GM19452 (cell line): ENCODE results near the gene ELMOD2.
"Not testable (repeated sequence)": the region's sequence is repeated elsewhere in the genome, so short reads cannot be mapped to it uniquely, and the experiment has no call there.

Source experiments
- ATAC-seq: cut with Tn5 transposase; IDR thresholded peaks from one replicate; pipeline ENCODE4 v1.9.1; 2021; ENCODE audit not compliant: unreplicated experiment

Gene ELMOD2, protein sequence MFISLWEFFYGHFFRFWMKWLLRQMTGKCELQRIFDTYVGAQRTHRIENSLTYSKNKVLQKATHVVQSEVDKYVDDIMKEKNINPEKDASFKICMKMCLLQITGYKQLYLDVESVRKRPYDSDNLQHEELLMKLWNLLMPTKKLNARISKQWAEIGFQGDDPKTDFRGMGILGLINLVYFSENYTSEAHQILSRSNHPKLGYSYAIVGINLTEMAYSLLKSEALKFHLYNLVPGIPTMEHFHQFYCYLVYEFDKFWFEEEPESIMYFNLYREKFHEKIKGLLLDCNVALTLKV

DNA sequence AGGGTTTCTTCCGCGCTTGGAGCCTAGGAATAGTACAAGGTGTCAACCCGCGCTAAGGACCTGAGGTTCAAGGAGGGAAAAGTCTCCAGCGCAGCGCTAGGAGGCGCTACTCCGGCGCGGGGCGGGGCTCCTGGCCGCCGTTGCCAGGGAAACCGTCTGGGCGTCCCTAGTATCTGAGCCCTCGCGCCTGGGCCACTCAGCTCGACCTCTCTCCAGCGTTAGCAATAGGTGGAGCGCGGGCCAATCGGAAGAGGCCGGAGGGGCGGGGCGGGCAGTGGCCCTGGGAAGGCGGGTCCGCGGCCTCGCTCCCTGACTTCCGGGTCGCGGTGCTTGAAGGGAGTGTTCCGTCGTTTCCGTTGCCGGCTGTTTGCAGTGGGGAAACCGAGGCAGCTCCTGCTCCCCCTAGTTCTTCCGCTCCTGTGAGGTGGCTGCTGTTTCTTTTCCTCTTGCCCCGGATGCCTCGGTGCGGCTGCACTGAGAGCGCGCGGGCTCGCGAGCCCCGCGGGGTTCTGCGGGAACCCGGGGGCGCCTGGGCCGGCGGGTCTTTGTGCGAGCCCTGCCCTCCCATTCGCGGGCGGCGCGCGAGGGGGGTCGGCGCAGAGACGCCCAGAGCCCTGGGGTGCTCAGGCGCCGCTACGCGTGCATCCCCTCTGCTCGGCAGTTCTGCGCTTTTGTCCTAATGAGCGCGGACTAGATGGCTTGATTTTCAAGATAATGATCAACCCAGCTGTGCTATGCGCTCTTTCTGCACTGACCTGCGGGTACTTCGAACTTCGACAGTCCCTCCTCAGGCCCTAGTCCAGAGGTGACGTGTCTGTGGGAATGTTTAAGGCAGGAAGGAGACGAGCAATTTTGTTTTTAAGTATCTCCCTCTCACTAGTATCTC is at the start of gene ELMOD2:
ELMOD2 (plus strand) TSS at position 312 of the 886 bp plus-strand sequence. CDS start 1,261 bp downstream, outside the sequence.
- peak; percentile 100 for ATAC-seq

DNA sequence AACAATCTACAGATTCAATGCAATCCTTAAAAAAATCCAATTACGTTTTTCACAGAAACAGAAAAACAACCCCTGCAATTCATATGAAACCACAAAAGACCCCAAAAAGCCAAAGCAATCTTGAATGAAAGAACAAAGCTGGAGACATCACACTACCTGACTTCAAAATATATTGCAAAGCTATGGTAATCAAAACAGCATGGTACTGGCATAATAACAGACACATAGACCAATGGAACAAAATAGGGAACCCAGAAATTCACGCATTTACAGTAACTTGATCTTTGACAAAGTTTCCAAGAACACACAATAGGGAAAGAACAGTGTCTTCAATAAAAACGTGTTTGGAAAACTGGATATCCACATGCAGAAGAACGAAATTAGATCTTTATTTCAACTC is 40.5 kb upstream of the ELMOD2 start:
- ATAC-seq = no peak

DNA sequence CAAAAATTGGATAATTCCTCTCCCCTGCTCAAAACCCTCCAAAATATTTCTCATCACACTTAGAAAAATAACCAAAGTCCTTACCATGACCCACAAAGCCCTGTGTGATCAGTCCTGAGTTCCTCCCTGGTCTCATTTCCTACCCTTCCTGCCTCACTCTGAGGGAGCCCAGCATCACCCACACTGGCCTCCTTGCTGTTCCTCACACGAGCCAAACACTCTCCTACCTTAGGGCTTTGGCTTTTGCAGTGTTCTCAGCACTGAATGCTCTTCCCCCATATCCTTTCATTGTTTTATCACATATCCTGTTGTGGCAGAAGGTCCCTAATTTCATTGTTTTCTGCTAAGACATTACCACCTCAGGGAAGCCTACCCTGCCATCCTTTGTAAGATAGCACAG is 38.0 kb upstream of the ELMOD2 start:
- no peak for ATAC-seq

DNA sequence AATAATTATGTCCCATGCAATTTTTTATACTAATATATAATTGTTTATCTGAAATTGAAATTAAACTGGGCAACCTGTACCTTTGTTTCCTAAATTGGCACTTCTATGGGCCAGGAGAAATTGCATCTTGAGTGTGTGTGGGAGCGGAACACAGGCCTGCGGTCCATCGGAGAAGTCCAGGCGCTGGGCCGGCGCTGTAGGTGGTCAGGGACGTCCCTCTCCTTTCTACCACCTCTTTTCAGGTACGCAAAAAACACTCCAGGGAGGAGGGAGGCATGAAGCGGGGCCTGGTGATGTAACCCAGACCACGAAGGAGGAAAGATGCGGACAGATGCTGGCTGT is 26.6 kb upstream of the ELMOD2 start:
- no peak for ATAC-seq

DNA sequence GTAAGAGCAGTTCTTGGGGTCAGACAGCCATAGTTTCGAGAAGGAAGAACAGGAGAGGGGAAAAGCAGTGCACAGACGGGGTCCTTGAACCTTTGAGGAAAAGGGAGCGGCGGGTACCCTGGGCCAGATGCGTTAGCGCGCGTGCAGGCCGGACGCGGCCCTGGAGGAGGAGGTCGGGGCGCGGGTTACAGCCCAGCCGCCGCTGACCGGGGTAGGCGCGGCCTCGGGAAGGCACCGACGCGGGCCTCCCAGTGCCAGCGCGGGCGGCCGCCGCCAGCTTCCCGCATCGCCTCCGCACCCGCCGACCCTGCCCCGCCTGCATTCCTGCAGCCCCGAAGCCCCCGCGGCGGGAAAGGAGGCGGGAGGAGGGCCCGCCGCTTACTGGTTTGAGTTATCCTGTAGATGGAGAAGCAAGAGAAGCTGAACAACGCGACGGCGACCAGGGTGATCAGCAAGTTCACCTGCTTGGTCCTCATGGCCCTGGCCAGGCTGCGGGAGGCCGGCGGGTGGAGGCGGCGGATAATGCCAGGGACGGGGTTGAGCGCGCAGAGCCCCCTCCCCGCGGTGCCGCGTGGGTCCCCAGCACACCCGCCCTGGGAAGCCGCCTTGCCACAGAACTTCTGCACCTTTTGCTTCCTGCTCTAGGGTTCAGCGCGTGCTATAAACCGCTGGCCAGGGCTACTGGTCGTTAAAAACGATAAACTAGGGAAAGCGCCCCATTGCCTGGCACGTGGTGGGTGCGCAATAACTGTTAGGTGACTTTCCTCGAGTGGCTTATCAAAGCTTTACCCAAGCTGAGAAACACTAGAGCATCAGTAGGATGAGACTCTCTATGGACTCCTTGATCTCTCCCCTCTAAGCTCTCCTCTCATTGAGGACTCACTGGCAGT is 26.0 kb upstream of the ELMOD2 start, which contains the start of gene MGAT4D:
MGAT4D (minus strand) TSS at position 547 of the 890 bp plus-strand sequence; CDS start at position 476, 71 bp downstream.
- no peak for ATAC-seq

DNA sequence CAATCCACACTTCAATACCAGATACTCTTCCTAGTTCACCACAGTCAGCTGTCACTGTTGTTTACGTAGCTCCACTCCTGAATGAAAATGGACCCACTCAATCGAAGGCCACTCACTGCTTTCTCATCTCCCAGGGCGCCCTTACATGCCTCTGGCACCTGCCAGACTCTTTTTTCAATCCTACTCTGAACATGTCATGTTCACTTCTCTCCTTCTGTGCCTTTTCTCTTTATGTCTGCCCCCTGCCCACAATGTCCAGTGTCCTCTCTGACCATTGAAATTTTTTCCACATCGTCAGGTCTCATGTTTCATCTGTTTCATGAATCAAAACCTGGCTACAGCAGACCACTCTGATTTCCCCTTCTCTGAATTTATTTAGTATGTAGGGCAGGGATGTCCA is 24.6 kb upstream of the ELMOD2 start:
- no peak for ATAC-seq

DNA sequence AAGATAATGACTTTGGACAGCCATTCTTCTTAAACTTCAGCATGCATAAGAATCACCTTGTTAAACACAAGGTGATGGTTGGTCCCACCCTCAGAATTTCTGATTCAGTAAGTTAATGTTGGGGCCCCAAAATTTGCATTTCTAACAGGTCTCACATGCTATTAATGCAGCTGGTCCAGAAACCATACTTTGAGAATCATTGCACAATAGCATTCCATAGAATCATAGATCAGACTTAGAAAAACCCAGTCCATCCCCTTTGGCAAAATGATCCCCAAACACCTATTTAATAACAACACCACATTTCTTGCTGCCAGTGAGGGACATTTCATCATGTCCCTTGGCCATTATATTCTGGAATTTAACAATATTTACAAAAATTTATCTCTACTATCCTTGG is 19.7 kb upstream of the ELMOD2 start:
- no peak for ATAC-seq

DNA sequence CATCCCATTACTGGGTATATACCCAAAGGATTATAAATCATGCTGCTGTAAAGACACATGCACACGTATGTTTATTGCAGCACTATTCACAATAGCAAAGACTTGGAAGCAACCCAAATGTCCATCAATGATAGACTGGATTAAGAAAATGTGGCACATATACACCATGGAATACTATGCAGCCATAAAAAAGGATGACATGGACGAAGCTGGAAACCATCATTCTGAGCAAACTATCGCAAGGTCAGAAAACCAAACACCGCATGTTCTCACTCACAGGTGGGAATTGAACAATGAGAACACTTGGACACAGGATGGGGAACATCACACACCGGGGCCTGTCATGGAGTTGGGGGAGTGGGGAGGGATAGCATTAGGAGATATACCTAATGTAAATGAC is 10.2 kb upstream of the ELMOD2 start:
- ATAC-seq = not testable (repeated sequence)

DNA sequence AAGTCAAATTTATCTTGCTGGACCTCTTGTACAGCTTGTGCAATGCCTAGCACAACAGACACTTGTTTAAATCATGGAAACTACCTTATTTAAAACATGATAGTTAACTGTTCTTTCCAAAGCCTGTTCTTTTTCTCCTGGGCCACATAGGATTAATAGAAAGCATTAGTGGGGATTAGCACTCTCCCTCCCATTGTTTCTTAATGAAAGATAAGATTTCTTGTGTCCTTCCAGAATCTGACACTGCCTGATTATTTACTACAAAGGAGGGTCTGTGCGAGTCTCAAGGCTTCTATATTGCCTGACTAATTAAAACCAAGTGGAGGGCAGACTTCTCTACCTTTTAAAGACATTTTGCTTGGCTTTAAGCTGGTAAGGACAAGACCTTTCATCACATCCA is 8.5 kb upstream of the ELMOD2 start:
- no peak for ATAC-seq

DNA sequence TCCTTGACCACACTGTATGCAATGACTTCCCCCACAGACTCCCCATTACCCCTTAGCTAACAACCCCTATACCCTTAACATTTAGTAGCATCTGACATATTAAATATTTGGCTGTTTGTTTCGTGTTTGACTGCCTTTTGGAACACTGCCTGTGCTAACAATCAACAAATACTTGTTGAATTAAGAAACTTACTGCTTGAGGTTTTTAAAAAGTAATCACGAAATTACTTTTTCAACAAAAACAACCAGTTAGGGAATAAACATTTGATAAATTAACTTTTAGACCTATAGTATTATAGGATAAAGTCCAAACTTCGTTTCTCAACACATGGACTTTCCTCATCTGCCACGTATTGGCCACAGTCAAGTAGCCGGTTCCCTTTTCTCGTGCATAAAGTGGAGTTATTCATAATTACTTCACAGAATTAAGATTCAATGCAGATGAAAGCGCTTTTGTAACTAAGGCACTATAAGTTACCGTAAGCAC is 555 bp upstream of the ELMOD2 start:
- ATAC-seq = peak; percentile 20

DNA sequence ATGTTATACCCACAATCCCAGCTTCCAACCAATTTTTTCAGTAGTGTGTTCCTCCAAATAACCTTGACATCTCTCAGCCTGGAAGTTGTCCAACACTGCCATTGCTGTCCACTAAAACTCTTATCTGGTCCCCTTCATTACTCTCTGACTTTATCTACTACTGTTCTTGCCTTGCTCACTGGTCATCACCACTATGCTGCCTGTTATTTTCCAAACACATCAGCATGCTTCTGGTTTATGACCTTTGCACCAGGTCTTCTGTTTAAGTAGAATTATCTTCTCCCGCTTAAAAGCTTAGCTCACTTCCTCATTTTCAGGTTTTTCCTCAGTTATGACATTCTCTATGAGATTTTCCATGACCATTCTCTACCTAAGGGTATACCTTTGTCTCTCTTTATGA is 5.5 kb downstream of the ELMOD2 start:
- ATAC-seq = no peak

DNA sequence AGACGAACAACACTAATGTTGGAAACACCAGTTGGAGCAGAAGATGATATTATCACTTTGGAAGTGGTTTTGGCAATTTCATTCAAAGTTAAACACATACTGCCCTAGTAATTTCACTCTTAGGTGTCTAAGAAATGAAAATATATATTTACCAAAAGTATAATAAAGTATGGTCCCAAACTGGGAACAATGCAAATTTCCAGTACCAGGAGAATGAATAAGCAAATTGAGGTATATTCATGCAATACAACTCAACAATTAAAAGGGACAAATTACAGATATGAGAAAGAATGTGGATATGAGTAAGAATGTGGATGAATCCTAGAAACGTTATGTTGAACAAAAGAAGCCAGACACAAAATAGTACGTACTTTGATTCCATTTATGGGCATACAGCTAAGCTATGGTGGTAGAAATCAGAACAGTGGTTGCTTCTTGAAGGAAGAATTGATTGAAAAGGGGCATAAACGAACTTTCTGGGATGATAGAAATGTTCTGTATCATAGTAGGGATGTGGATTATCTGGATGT is 10.0 kb downstream of the ELMOD2 start:
- ATAC-seq = no peak

DNA sequence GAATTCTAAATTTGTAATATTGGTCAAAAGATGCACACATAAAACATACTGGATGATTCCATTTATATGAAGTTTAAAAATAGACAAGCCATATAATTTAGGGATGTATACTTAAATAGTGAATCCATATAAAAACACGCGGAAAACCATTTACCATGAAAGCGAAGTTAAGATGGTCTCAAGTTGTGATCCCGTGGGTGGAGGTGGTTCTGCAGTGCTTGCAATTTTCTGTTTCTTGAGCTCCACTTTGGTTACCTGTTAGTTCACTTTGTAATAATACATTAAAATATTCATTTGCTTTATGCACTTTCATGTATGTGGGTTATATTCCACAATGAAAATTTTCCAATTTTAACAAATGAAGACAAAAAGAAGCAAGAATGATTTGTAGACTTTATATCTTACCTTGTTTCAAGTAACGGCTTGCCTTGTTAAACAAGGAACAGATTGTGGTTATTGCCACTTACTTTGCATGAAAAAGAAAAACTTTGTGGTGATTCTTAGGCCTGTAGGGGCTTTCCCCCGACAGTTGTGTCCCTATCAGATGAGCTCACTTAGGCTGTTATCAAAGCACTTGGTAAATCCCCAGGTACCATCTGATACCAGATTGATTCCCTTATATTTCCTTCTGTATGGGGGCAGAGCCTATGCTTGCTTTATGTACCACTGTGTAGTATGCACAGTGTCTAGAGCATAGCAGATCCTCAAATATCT is 32.6 kb downstream of the ELMOD2 start:
- ATAC-seq = peak; percentile 100

DNA sequence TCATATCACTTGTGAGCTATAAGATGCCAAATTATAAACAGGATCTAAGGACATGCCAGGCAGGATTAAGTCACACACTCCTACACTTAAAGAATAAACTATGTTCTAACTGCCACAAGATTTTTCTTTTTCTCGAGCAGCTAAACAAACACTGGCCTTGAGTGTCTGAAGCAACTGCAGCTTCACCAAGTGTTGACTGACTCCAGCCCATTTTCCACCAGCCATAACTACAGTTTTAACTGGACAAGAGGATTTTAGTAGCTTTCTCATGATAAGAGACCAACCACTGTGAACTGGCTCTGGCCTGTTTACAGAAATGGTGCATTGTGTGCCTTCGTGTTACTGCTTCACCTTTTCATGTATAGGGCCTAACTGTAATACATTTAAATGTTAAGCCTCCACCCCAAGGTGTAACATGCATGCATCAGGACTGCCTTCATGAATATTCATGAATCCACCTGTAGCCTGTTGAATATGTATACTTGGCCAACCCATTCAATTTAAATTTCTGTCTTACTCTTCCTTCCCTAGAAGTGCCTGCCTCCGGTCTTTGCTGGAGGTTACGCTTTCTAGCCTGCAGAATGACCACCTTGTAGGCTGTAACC is 34.0 kb downstream of the ELMOD2 start:
- ATAC-seq = no peak

DNA sequence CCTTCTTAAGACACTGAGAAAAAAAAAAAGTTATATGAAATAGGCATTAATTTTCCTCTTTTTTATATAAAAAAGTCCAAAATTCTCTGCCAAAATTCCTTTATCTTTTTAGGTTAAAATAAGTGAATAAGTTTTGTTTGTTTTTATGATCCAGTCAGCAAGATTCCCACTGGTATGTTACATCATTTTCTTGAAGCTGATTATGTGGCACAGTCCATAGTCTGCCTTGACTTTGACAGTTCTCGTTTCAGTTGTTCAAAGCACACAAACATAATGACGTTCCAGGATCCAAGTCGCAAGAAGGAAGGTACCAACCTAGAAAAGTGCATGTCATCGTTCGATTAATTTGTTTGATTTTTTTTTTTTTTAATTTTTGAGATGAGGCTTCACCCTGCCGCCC is 35.7 kb downstream of the ELMOD2 start:
- ATAC-seq = no peak

DNA sequence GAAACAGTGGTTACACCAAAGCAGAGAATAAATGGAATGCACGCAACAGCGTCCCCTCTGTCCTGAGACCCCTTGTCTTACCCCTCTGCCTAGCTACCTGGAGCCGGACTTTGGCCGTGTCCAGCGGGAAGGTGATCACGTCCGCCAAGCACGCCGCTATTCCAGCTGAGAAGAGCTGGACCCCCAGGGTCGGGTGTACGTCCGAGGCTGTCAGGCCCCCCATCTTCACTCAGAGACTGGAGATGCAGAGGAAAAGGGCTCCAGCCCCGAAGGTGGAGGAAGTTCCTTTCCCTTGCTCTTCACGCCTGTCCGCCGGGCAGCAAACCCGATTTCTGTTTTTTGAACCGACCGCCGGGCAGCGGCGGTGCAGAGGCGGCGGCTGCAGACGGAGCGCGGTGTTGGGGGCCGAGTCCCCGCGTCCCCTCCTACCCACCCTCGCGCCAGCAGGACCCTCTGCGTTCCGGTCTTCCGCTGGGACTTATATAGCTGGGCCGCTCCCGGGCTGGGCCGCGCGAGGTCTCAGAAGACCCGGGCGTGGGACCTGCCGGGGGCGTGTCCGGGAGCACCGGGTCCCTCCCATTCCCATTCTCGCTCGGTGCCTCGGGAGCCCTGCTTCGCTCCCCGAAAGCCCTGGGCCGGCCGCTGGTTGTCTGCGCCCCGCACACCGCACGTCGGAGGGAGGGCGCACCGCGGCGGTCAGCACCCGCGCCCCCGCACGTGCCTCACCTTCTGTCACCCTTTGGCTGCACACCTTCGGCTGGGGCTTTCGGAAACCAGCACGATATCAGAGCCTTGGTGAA is 44.7 kb downstream of the ELMOD2 start, which contains the start of gene UCP1:
UCP1 (minus strand) TSS at position 455 of the 800 bp plus-strand sequence; CDS start at position 223, 232 bp downstream.
- no peak for ATAC-seq

DNA sequence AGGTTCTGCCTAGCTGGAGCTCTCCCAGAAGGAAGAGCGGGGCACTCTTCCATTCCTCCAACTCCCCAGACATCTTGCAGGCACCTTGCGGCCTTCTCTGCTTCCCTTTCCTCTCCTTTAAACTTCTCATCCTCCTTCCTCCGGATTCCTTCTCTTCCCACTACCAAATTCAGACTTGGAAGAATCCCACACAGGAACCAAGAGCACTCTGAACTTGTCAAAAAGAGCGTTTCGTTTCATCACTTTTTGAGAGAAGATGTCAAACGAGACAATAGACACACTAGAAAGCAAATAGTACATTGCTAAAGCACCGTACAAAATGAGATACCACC is 45.3 kb downstream of the ELMOD2 start:
- ATAC-seq = no peak

DNA sequence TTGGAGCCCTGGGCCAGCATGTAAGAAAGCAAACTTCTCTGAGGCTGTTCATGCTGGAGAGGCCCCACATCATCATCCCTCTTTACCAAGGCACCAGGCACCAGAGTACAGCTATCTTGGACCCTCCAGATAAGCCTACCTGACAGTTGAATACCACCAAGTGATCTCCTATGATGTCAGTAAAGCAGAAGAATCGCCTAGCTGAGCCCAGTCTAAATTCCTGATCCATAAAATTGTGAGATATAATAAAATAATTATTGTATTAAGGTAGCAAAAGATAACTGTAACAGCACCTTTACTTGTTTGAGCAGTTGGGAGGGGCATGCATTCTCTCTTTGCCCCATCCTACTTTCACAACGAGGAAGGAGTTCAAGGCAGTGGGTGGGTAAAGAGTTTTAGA is 47.7 kb downstream of the ELMOD2 start:
- no peak for ATAC-seq

DNA sequence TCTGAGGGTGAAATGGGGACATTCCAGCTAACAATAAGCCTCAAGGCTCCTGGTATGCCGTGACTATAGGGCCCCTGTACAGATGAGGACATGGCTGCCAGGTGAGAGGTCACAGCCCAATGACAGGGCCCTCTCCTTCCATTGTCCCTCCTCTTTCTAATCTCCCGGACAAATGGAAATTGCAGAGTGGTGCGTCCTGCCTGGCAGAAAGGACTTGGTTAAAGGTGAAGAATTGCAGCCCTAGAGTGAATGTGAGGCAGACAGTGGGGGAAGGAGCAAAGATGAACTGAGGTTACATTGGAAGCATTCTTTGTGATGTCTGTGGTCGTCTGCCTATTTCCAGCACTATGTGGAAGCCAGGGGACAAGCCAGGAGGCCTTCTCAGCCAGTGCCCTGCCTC is 51.5 kb downstream of the ELMOD2 start:
- ATAC-seq = no peak
